ENCODE measurements around the gene NAV2. TPM values are rescaled to one million over a fixed set of nuclear protein-coding genes. Genes with fewer than 3 reads are reported as not detected.

NAV2 gene
- polyA plus RNA-seq, 1 donor from 2014 or later: 3.0 TPM

GRCh38 chr11:20156280-20156875, 443.7 kb downstream of the NAV2 start:
- no peak overlapping the region for H2AFZ ChIP-seq (ENCODE audit: low read depth, low read length)

GRCh38 chr11:20156876-20157613, 444.4 kb downstream of the NAV2 start:
- H4K20me1 ChIP-seq (ENCODE audit: insufficient read depth): no peaks in the 10 kb centered on the region

More at GRCh38 chr11:20156280-20156875, 443.7 kb downstream of the NAV2 start:
- no peak overlapping the region for H3K27ac ChIP-seq (ENCODE audit: low read length)
- peak; percentile 38 for TF ChIP-seq EZH2 (IDR thresholded peaks at IDR 0.05; ENCODE audit: borderline replicate concordance, insufficient read depth, low read length, poor library complexity, severe bottlenecking)
- TF ChIP-seq, protein P1, sequence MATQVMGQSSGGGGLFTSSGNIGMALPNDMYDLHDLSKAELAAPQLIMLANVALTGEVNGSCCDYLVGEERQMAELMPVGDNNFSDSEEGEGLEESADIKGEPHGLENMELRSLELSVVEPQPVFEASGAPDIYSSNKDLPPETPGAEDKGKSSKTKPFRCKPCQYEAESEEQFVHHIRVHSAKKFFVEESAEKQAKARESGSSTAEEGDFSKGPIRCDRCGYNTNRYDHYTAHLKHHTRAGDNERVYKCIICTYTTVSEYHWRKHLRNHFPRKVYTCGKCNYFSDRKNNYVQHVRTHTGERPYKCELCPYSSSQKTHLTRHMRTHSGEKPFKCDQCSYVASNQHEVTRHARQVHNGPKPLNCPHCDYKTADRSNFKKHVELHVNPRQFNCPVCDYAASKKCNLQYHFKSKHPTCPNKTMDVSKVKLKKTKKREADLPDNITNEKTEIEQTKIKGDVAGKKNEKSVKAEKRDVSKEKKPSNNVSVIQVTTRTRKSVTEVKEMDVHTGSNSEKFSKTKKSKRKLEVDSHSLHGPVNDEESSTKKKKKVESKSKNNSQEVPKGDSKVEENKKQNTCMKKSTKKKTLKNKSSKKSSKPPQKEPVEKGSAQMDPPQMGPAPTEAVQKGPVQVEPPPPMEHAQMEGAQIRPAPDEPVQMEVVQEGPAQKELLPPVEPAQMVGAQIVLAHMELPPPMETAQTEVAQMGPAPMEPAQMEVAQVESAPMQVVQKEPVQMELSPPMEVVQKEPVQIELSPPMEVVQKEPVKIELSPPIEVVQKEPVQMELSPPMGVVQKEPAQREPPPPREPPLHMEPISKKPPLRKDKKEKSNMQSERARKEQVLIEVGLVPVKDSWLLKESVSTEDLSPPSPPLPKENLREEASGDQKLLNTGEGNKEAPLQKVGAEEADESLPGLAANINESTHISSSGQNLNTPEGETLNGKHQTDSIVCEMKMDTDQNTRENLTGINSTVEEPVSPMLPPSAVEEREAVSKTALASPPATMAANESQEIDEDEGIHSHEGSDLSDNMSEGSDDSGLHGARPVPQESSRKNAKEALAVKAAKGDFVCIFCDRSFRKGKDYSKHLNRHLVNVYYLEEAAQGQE (IDR thresholded peaks at IDR 0.05; ENCODE audit: borderline replicate concordance): no peak
- no peak overlapping the region for H3K9ac ChIP-seq (ENCODE audit: low read length)
- H3K4me2 ChIP-seq (ENCODE audit: low read length): no peak overlapping the region
- no peaks in the 10 kb centered on the region for H3K36me3 ChIP-seq (ENCODE audit: insufficient read depth, low read length)
- H3F3A ChIP-seq (ENCODE audit: insufficient read depth, low read length, poor library complexity, severe bottlenecking): no peaks in the 10 kb centered on the region
- H3K4me3 ChIP-seq (ENCODE audit: low read length): no peak overlapping the region
- peaks cover 5% of the 10 kb centered on the region for H3K9me3 ChIP-seq (ENCODE audit: low read length)
- H4K20me1 ChIP-seq (ENCODE audit: insufficient read depth): no peaks in the 10 kb centered on the region
- H3K79me2 ChIP-seq (replicated peaks; ENCODE audit: insufficient read depth, low read length): no peaks in the 10 kb centered on the region
- peaks cover 89% of the 10 kb centered on the region for H3K27me3 ChIP-seq (ENCODE audit: insufficient read depth, low read depth, low read length)
- no peaks in the 10 kb centered on the region for H3K9me2 ChIP-seq (ENCODE audit: insufficient read depth, low read length)

More at GRCh38 chr11:20156876-20157613, 444.4 kb downstream of the NAV2 start:
- no peak overlapping the region for H3K9ac ChIP-seq (ENCODE audit: low read length)
- no peak overlapping the region for H3K4me3 ChIP-seq (ENCODE audit: low read length)
- no peaks in the 10 kb centered on the region for H3F3A ChIP-seq (ENCODE audit: insufficient read depth, low read length, poor library complexity, severe bottlenecking)
- H3K4me2 ChIP-seq (ENCODE audit: low read length): no peak overlapping the region
- TF ChIP-seq, protein P1 (IDR thresholded peaks at IDR 0.05; ENCODE audit: borderline replicate concordance): no peak
- TF ChIP-seq EZH2 (IDR thresholded peaks at IDR 0.05; ENCODE audit: borderline replicate concordance, insufficient read depth, low read length, poor library complexity, severe bottlenecking): no peak
- no peak for TF ChIP-seq MXI1 (conservative IDR thresholded peaks at IDR 0.05; ENCODE audit: poor library complexity, severe bottlenecking)
- TF ChIP-seq POLR2AphosphoS5 (IDR thresholded peaks at IDR 0.05): no peak
- TF ChIP-seq CTCF (IDR thresholded peaks at IDR 0.05; ENCODE audit: poor library complexity, severe bottlenecking): no peak
- no peak overlapping the region for H3K27ac ChIP-seq (ENCODE audit: low read length)
- peaks cover 5% of the 10 kb centered on the region for H3K9me3 ChIP-seq (ENCODE audit: low read length)
- H3K36me3 ChIP-seq (ENCODE audit: insufficient read depth, low read length): no peaks in the 10 kb centered on the region
- no peak overlapping the region for H2AFZ ChIP-seq (ENCODE audit: low read depth, low read length)
- no peaks in the 10 kb centered on the region for H3K9me2 ChIP-seq (ENCODE audit: insufficient read depth, low read length)
- H3K27me3 ChIP-seq (ENCODE audit: insufficient read depth, low read depth, low read length): peaks cover 92% of the 10 kb centered on the region
- no peaks in the 10 kb centered on the region for H3K79me2 ChIP-seq (replicated peaks; ENCODE audit: insufficient read depth, low read length)

Measured in neural cell (in vitro differentiated cells).